ENCODE data around the gene SSNA1.

Gene SSNA1

GRCh38 chr9:137211532-137211931, 23.1 kb downstream of the SSNA1 start:
- TF ChIP-seq, protein P1, sequence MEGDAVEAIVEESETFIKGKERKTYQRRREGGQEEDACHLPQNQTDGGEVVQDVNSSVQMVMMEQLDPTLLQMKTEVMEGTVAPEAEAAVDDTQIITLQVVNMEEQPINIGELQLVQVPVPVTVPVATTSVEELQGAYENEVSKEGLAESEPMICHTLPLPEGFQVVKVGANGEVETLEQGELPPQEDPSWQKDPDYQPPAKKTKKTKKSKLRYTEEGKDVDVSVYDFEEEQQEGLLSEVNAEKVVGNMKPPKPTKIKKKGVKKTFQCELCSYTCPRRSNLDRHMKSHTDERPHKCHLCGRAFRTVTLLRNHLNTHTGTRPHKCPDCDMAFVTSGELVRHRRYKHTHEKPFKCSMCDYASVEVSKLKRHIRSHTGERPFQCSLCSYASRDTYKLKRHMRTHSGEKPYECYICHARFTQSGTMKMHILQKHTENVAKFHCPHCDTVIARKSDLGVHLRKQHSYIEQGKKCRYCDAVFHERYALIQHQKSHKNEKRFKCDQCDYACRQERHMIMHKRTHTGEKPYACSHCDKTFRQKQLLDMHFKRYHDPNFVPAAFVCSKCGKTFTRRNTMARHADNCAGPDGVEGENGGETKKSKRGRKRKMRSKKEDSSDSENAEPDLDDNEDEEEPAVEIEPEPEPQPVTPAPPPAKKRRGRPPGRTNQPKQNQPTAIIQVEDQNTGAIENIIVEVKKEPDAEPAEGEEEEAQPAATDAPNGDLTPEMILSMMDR (IDR thresholded peaks at IDR 0.05; ENCODE audit: low read depth, low read length, missing control alignments): no peak
- in situ Hi-C loops (cut with HindIII; ENCODE audit: low sequenced_read_pairs): no loop called here
- no peak for DNase-seq (ENCODE audit: low read depth)
- no peak overlapping the region for H3K4me3 ChIP-seq (ENCODE audit: low read depth, low read length)

DNA sequence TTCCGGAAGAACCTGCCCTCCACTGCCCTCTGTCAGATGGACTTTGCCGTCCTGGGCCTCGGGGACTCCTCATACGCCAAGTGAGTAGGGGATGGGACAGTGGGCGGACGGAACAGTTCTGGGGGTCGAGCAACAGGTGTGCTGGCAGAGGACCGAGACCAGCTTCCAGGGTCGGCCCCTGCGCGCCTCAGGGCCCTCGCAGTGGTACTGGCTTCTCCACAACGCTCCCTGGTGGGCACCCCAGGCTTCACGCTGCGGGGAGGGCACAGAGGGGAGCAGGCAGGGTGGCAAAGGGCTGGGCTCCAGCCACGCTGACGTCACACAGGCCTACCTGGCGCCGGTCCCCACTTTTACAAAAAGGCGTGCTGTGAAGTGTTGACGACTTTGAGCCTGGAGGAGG, 24.0 kb downstream of the SSNA1 start:
- in situ Hi-C loops (cut with HindIII; ENCODE audit: low sequenced_read_pairs): no loop called here
- TF ChIP-seq, protein P1 (IDR thresholded peaks at IDR 0.05; ENCODE audit: low read depth, low read length, missing control alignments): no peak
- no peak for DNase-seq (ENCODE audit: low read depth)
- no peak overlapping the region for H3K4me3 ChIP-seq (ENCODE audit: low read depth, low read length)

GRCh38 chr9:137213160-137214060, 24.9 kb downstream of the SSNA1 start:
- no peak for DNase-seq (ENCODE audit: low read depth)
- TF ChIP-seq, protein P1 (IDR thresholded peaks at IDR 0.05; ENCODE audit: low read depth, low read length, missing control alignments): no peak
- in situ Hi-C loops (cut with HindIII; ENCODE audit: low sequenced_read_pairs): no loop called here
- H3K4me3 ChIP-seq (ENCODE audit: low read depth, low read length): no peak overlapping the region

DNA sequence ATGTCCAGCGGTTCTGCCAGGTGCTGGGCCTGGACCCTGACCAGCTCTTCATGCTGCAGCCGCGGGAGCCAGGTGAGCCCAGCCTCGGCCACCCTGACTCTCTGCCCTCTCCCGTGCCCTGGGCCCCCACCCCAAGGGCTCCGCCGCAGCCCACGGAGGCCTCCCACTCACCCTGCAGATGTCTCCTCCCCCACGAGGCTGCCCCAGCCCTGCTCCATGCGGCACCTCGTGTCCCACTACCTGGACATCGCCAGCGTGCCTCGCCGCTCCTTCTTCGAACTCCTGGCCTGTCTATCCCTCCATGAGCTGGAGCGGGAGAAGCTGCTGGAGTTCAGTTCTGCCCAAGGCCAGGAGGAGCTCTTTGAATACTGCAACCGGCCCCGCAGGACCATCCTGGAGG, 26.1 kb downstream of the SSNA1 start:
- H3K4me3 ChIP-seq (ENCODE audit: low read depth, low read length): no peak overlapping the region
- TF ChIP-seq, protein P1 (IDR thresholded peaks at IDR 0.05; ENCODE audit: low read depth, low read length, missing control alignments): no peak
- in situ Hi-C loops (cut with HindIII; ENCODE audit: low sequenced_read_pairs): no loop called here
- DNase-seq (ENCODE audit: low read depth): no peak

- H3K4me3 ChIP-seq (ENCODE audit: low read depth, low read length): no peak overlapping the region
- TF ChIP-seq, protein P1 (IDR thresholded peaks at IDR 0.05; ENCODE audit: low read depth, low read length, missing control alignments): no peak
- DNase-seq (ENCODE audit: low read depth): no peak
- in situ Hi-C loops (cut with HindIII; ENCODE audit: low sequenced_read_pairs): no loop called here
Observed at GRCh38 chr9:137215196-137215986, 26.9 kb downstream of the SSNA1 start.

GRCh38 chr9:137216188-137216965, 27.9 kb downstream of the SSNA1 start:
- in situ Hi-C loops (cut with HindIII; ENCODE audit: low sequenced_read_pairs): no loop called here
- TF ChIP-seq, protein P1 (IDR thresholded peaks at IDR 0.05; ENCODE audit: low read depth, low read length, missing control alignments): no peak
- DNase-seq (ENCODE audit: low read depth): no peak
- H3K4me3 ChIP-seq (ENCODE audit: low read depth, low read length): no peak overlapping the region

Measured in astrocyte of the cerebellum (primary cell).